Measurements from ENCODE around the gene WDR75.

The WDR75 gene

DNA sequence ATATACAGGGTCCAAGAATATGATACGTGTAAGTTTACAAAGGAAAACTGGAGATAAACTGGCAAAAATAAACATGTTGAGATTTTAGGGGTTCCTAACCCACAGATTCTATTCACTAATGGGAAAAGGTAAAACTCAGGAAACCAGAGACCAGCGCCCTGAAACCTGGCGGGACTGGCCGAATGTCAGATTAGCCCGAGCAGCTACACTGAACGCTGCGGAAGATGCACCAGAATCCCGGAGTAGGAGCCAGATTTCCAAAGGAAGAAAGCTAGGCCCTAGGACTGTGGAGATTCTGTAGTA lies 679 bp upstream of the WDR75 start:
- FAIRE-seq (no peak), DNase-seq (ENCODE audit: insufficient read length, low spot score) (no peak)
- TF ChIP-seq, protein P1, sequence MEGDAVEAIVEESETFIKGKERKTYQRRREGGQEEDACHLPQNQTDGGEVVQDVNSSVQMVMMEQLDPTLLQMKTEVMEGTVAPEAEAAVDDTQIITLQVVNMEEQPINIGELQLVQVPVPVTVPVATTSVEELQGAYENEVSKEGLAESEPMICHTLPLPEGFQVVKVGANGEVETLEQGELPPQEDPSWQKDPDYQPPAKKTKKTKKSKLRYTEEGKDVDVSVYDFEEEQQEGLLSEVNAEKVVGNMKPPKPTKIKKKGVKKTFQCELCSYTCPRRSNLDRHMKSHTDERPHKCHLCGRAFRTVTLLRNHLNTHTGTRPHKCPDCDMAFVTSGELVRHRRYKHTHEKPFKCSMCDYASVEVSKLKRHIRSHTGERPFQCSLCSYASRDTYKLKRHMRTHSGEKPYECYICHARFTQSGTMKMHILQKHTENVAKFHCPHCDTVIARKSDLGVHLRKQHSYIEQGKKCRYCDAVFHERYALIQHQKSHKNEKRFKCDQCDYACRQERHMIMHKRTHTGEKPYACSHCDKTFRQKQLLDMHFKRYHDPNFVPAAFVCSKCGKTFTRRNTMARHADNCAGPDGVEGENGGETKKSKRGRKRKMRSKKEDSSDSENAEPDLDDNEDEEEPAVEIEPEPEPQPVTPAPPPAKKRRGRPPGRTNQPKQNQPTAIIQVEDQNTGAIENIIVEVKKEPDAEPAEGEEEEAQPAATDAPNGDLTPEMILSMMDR (IDR thresholded peaks at IDR 0.05; ENCODE audit: insufficient read depth, missing control alignments) = no peak

DNA sequence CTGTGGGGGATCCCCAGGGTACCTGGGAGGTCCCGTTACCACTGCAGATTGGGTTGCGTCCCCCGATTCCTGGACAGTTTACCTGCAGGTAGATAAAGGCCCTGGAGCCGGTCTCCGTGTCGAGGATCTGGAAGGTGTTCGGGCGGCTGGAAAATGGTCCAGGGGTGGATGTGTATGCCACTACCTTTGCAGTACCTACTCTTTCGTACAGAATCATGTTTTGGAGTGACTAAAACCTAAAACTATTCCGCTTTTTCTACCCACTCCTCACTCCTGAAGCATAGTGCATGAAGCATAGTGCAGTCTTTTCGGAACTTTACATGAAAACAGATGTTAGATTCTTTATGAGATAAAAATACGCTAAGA lies 418 bp downstream of the WDR75 start:
- TF ChIP-seq, protein P1 (IDR thresholded peaks at IDR 0.05; ENCODE audit: insufficient read depth, missing control alignments) = no peak
- FAIRE-seq = peak; percentile 38
- no peak for DNase-seq (ENCODE audit: insufficient read length, low spot score)

GRCh38 chr2:189442468-189442867 lies 1.2 kb downstream of the WDR75 start:
- TF ChIP-seq, protein P1 (IDR thresholded peaks at IDR 0.05; ENCODE audit: insufficient read depth, missing control alignments) = no peak
- FAIRE-seq (no peak), DNase-seq (ENCODE audit: insufficient read length, low spot score) (no peak)

GRCh38 chr2:189444322-189444721 lies 3.0 kb downstream of the WDR75 start:
- no peak for DNase-seq (ENCODE audit: insufficient read length, low spot score)
- FAIRE-seq = no peak
- TF ChIP-seq, protein P1 (IDR thresholded peaks at IDR 0.05; ENCODE audit: insufficient read depth, missing control alignments) = no peak

GRCh38 chr2:189446780-189447179 lies 5.5 kb downstream of the WDR75 start:
- no peak for DNase-seq (ENCODE audit: insufficient read length, low spot score)
- FAIRE-seq = no peak
- TF ChIP-seq, protein P1 (IDR thresholded peaks at IDR 0.05; ENCODE audit: insufficient read depth, missing control alignments) = no peak

- DNase-seq (ENCODE audit: insufficient read length, low spot score) (no peak), FAIRE-seq (no peak)
- TF ChIP-seq, protein P1 (IDR thresholded peaks at IDR 0.05; ENCODE audit: insufficient read depth, missing control alignments) = no peak
These were observed 12.7 kb downstream of the WDR75 start for GRCh38 chr2:189454009-189454408.

DNA sequence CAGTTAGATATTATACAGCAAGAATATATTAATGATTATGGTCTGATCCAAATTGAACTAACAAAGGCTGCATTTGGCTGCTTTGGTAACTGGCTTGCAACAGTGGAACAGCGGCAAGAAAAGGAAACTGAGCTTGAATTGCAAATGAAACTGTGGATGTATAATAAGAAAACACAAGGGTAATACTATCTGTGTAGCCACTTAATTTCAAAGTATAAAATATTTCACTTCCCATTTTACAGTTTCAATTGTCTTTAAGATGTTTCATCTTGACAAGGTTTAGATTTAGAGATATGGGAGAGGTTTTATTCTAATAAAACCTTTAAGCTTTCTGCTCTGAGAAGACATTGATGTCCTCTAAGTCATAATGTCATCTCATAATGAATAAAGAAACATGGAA lies 23.8 kb downstream of the WDR75 start:
- DNase-seq (ENCODE audit: insufficient read length, low spot score) = no peak
- TF ChIP-seq, protein P1 (IDR thresholded peaks at IDR 0.05; ENCODE audit: insufficient read depth, missing control alignments) = no peak
- FAIRE-seq = no peak
